GM18508 (cell line): ENCODE measurements around the gene PANK2.
"Not testable (repeated sequence)": the region's sequence is repeated elsewhere in the genome, so short reads cannot be mapped to it uniquely, and the experiment has no call there.

ENCODE experiments used
- ATAC-seq: cut with Tn5 transposase; IDR thresholded peaks from one replicate; pipeline ENCODE4 v1.9.1; 2021; ENCODE audit warnings: moderate number of reproducible peaks; ENCODE audit not compliant: insufficient read depth, unreplicated experiment

The PANK2 gene

GRCh38 chr20:3972631-3973030 is 83.4 kb downstream of the PANK2 start:
- not testable (repeated sequence) for ATAC-seq

DNA sequence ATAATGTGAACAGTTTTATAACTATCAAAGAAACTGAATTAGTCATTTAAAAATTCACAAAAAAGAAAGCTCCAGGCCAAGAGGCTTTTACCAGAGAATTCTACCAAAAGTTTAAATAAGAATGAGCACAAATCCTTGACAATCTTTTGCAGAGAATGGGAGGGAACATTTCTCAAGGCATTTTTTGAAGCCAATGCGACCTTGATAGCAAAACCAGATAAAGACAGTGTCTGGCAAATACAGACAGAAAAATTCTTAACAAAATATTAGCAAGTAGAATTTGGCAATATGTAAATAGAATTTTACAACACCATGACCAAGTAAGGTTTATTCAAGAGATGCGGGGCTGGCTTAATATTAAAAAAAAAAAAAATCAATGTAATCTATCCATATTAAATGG is 84.5 kb downstream of the PANK2 start:
- ATAC-seq, result no peak

- no peak for ATAC-seq
Measured at GRCh38 chr20:3976511-3976910, 87.3 kb downstream of the PANK2 start.
